Measurements from ENCODE around the gene GPANK1. TPM values are rescaled to one million over a fixed set of nuclear protein-coding genes. Genes with fewer than 3 reads are reported as not detected.

GPANK1 gene
- total RNA-seq, 1 experiment from 2014 or later, result 18.3 TPM

DNA sequence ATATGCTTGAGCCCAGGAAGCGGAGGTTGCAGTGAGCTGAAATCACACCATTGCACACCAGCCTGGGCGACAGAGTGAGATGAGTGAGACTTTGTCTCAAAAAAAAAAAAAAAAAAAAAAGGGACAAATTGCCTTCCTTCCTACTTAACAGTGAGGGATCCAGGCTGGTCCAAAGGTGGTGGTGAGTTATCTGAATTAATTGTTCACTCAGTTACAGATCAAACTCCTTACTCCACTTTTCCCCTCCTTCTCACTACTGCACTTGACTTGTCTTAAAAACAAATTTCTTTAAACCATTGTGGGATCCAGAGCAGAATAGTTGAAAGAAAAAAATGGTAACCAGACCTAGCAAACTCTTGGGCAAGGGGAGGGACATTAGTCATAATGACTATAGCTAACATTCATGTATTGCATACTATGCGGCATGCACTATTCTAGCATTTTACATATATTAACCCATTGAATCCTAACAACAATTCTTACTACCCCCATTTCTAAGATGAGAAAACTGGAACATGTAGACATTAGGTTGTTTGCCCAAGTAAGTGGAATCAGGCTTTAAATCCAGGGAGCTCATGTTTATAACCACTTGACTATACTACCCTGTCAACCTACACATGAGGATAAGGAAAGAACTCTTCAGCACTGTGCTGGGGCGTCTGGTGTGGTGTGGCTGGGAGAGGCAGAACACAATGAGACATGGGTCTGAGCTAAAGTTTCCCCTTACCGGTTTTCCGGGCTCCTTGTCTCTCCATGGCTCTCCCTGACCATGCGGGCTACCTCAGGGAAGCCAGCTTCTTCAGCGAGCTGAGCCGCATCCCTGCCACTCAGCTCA, 1.5 kb downstream of the GPANK1 start:
- DNase-seq (ENCODE audit: low read depth, low spot score) (no peak), ATAC-seq (no peak)
- ChIA-PET CTCF (no interaction called here), POLR2A (interaction anchor here (1.1 kb wide), 1 partner anchor 10 kb away, joined by 5 read pairs; the partner anchor contains the start of gene BAG6)
- H3K9me3 ChIP-seq (ENCODE audit: control insufficient read depth, insufficient read depth, low read depth, low read length), result no peaks in the 10 kb centered on the region
- in situ Hi-C loops (cut with HindIII; ENCODE audit: low pct_unique_long_range_greater_than_20kb, low sequenced_read_pairs), result no loop called here
- H3K27me3 ChIP-seq (ENCODE audit: control insufficient read depth, insufficient read depth, low read length), result no peaks in the 10 kb centered on the region
- H3K27ac ChIP-seq (ENCODE audit: low read length), result peak overlapping the region; percentile 94
- no TSS peak for BruUV-seq (replicated peaks)
- TF ChIP-seq TCF7L2 (IDR thresholded peaks at IDR 0.05; ENCODE audit: low read depth, low read length) (no peak), SIN3A (IDR thresholded peaks at IDR 0.05; ENCODE audit: borderline replicate concordance, insufficient read depth, low read depth, low read length) (no peak), POLR2AphosphoS5 (IDR thresholded peaks at IDR 0.05; ENCODE audit: low read depth, low read length) (no peak), REST (IDR thresholded peaks at IDR 0.05; ENCODE audit: insufficient read depth in 1 of 2, low read depth in 2 of 2, low read length in 1 of 2) (no peak)
- TF ChIP-seq, protein P1, sequence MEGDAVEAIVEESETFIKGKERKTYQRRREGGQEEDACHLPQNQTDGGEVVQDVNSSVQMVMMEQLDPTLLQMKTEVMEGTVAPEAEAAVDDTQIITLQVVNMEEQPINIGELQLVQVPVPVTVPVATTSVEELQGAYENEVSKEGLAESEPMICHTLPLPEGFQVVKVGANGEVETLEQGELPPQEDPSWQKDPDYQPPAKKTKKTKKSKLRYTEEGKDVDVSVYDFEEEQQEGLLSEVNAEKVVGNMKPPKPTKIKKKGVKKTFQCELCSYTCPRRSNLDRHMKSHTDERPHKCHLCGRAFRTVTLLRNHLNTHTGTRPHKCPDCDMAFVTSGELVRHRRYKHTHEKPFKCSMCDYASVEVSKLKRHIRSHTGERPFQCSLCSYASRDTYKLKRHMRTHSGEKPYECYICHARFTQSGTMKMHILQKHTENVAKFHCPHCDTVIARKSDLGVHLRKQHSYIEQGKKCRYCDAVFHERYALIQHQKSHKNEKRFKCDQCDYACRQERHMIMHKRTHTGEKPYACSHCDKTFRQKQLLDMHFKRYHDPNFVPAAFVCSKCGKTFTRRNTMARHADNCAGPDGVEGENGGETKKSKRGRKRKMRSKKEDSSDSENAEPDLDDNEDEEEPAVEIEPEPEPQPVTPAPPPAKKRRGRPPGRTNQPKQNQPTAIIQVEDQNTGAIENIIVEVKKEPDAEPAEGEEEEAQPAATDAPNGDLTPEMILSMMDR (IDR thresholded peaks at IDR 0.05), result no peak
- peaks cover 19% of the 10 kb centered on the region; the same call in 1 of the 2 replicates for H3K36me3 ChIP-seq (ENCODE audit: control insufficient read depth, insufficient read depth, low read length)
- intact Hi-C loops (cut with micrococcal nuclease; ENCODE audit: unreplicated experiment), result no loop called here
- H3K4me1 ChIP-seq (ENCODE audit: control insufficient read depth, insufficient read depth, low read length), result peaks cover 25% of the 10 kb centered on the region
- H3K4me3 ChIP-seq (ENCODE audit: low read depth in 2 of 2, low read length in 2 of 2), result peak overlapping the region; percentile 76 to 94

- ChIA-PET CTCF (no interaction called here), POLR2A (interaction anchor here (2.3 kb wide), 1 partner anchor 9 kb away, joined by 10 read pairs; the partner anchor contains the start of gene BAG6)
- ATAC-seq (no peak), DNase-seq (ENCODE audit: low read depth, low spot score) (no peak)
- in situ Hi-C loops (cut with HindIII; ENCODE audit: low pct_unique_long_range_greater_than_20kb, low sequenced_read_pairs), result no loop called here
- no TSS peak for BruUV-seq (replicated peaks)
- Histone ChIP-seq H3K9me3 (ENCODE audit: control insufficient read depth, insufficient read depth, low read depth, low read length) (no peaks in the 10 kb centered on the region), H3K36me3 (ENCODE audit: control insufficient read depth, insufficient read depth, low read length) (peaks cover 15% of the 10 kb centered on the region; the same call in 1 of the 2 replicates), H3K27ac (ENCODE audit: low read length) (no peak overlapping the region), H3K27me3 (ENCODE audit: control insufficient read depth, insufficient read depth, low read length) (no peaks in the 10 kb centered on the region), H3K4me1 (ENCODE audit: control insufficient read depth, insufficient read depth, low read length) (peaks cover 34% of the 10 kb centered on the region), H3K4me3 (ENCODE audit: low read depth in 2 of 2, low read length in 2 of 2) (no peak overlapping the region)
- intact Hi-C loops (cut with micrococcal nuclease; ENCODE audit: unreplicated experiment), result no loop called here
- TF ChIP-seq POLR2AphosphoS5 (IDR thresholded peaks at IDR 0.05; ENCODE audit: low read depth, low read length), result no peak
- TF ChIP-seq SIN3A (IDR thresholded peaks at IDR 0.05; ENCODE audit: borderline replicate concordance, insufficient read depth, low read depth, low read length), result no peak
- TF ChIP-seq REST (IDR thresholded peaks at IDR 0.05; ENCODE audit: insufficient read depth in 1 of 2, low read depth in 2 of 2, low read length in 1 of 2), result no peak
- TF ChIP-seq TCF7L2 (IDR thresholded peaks at IDR 0.05; ENCODE audit: low read depth, low read length), result no peak
- TF ChIP-seq, protein P1 (IDR thresholded peaks at IDR 0.05), result no peak
Measured at GRCh38 chr6:31662124-31662723, 2.6 kb downstream of the GPANK1 start.
